B cell (primary cell): ENCODE measurements around the gene CDKN1B. TPM values are rescaled to one million over a fixed set of nuclear protein-coding genes. Genes with fewer than 3 reads are reported as not detected.

Experiments
- ATAC-seq: fragments of 200-7000 bp; cut with Tn5 transposase; one replicate; pipeline ENCODE4 v1.10.0; 2021; ENCODE audit warnings: low read depth, mild to moderate bottlenecking, moderate number of reproducible peaks, moderate library complexity
- CTCF ChIA-PET: fragments of 350-600 bp; sonication (Branson Sonifier 250); formaldehyde crosslinking; loops from one replicate; lab custom pipeline; 2021; ENCODE audit warnings: antibody characterized with exemption, inconsistent platforms; lab: Charles Lee
- POLR2A ChIA-PET: fragments of 350-600 bp; sonication (Branson Sonifier 250); formaldehyde crosslinking; loops from one replicate; lab custom pipeline; 2021; ENCODE audit warnings: antibody characterized with exemption; lab: Charles Lee
- DNase-seq: peaks from one replicate; pipeline ENCODE4 v3.0.0; 2013
- H2AFZ ChIP-seq: 2 replicates; pipeline ENCODE4 v1.6.1; 2012; ENCODE audit warnings: mild to moderate bottlenecking, low read depth, low read length; ENCODE audit not compliant: insufficient read depth, poor library complexity, severe bottlenecking
- H3K27ac ChIP-seq, 2 donors: 1 replicate in 1 of 2; 2 replicates in 1 of 2; pipeline ENCODE4 v1.5.1; 2012 to 2013; ENCODE audit warnings: low read length in 2 of 2, mild to moderate bottlenecking in 2 of 2, moderate library complexity in 1 of 2
- H3K27me3 ChIP-seq, 4 experiments: fragments of 200-600 bp in 1 of 4; sonication (generic) in 1 of 4; replicated peaks in 1 of 4; 1 replicate in 2 of 4; 2 replicates in 2 of 4; pipeline versions ENCODE4 v1.6.1 to v1.7.0; 2013 to 2016; ENCODE audit warnings: low read length in 3 of 4, mild to moderate bottlenecking in 2 of 4, mixed read lengths in 1 of 4, moderate library complexity in 1 of 4; ENCODE audit not compliant: insufficient read depth in 4 of 4, control insufficient read depth in 3 of 4; ENCODE audit errors: control extremely low read depth in 1 of 4
- H3K36me3 ChIP-seq, 2 experiments: replicated peaks in 1 of 2; 1 replicate in 1 of 2; 2 replicates in 1 of 2; pipeline versions ENCODE4 v1.6.1 to v1.7.1; 2013; ENCODE audit warnings: low read length in 1 of 2; ENCODE audit not compliant: insufficient read depth in 2 of 2, control insufficient read depth in 1 of 2; ENCODE audit errors: control extremely low read depth in 1 of 2, extremely low read depth in 1 of 2
- H3K4me1 ChIP-seq, 2 donors: fragments of 200-600 bp in 1 of 2; sonication (generic) in 1 of 2; 1 replicate in 1 of 2; 2 replicates in 1 of 2; pipeline versions ENCODE4 v1.5.1 to v1.6.1; 2013 to 2017; ENCODE audit warnings: low read length in 2 of 2; ENCODE audit not compliant: control insufficient read depth in 2 of 2, insufficient read depth in 2 of 2
- H3K4me2 ChIP-seq: replicated peaks from 2 replicates; pipeline ENCODE3; 2012; ENCODE audit warnings: mild to moderate bottlenecking, low read depth, low read length; ENCODE audit not compliant: poor library complexity, severe bottlenecking
- H3K4me3 ChIP-seq, 5 experiments: fragments of 200-600 bp in 1 of 5; sonication (generic) in 1 of 5; 1 replicate in 3 of 5; 2 replicates in 2 of 5; pipeline versions ENCODE4 v1.5.1 to v1.7.0; 2011 to 2016; ENCODE audit warnings: low read length in 4 of 5, mild to moderate bottlenecking in 4 of 5, low read depth in 2 of 5, control low read depth in 1 of 5, moderate library complexity in 1 of 5; ENCODE audit not compliant: insufficient read depth in 1 of 5; ENCODE audit errors: control extremely low read depth in 1 of 5, extremely low read depth in 1 of 5
- H3K79me2 ChIP-seq: fragments of 200-600 bp; sonication (generic); one replicate; pipeline ENCODE4 v1.6.0; 2016; ENCODE audit warnings: low read length; ENCODE audit not compliant: control insufficient read depth, insufficient read depth
- H3K9ac ChIP-seq: fragments of 200-600 bp; sonication (generic); 2 replicates; pipeline ENCODE4 v1.6.1; 2017; ENCODE audit warnings: mild to moderate bottlenecking, low read length, moderate library complexity
- H3K9me3 ChIP-seq, 3 donors: one replicate each; pipeline versions ENCODE4 v1.6.1 to v1.7.1; 2013; ENCODE audit warnings: low read length in 2 of 3; ENCODE audit not compliant: control insufficient read depth in 2 of 3, insufficient read depth in 1 of 3; ENCODE audit errors: control extremely low read depth in 1 of 3
- H4K20me1 ChIP-seq: 2 replicates; pipeline ENCODE4 v1.6.0; 2012; ENCODE audit warnings: mild to moderate bottlenecking, low read length; ENCODE audit not compliant: insufficient read depth, control insufficient read depth, poor library complexity, severe bottlenecking
- H3K27ac Mint-ChIP-seq: one replicate; pipeline ENCODE4 v1.8.0; 2021; ENCODE audit warnings: mixed read lengths
- H3K27me3 Mint-ChIP-seq: one replicate; pipeline ENCODE4 v1.8.0; 2021; ENCODE audit warnings: mixed read lengths
- H3K4me1 Mint-ChIP-seq: one replicate; pipeline ENCODE4 v1.8.0; 2021; ENCODE audit warnings: mixed read lengths
- H3K4me3 Mint-ChIP-seq: one replicate; pipeline ENCODE4 v1.8.0; 2021; ENCODE audit warnings: mixed read lengths
- H3K9me3 Mint-ChIP-seq: one replicate; pipeline ENCODE4 v1.8.0; 2022; ENCODE audit warnings: mixed read lengths; ENCODE audit not compliant: insufficient read depth
- CTCF ChIP-seq: fragments of 200-600 bp; IDR thresholded peaks from one replicate; pipeline ENCODE4 v1.8.0; 2022; ENCODE audit warnings: antibody characterized with exemption, mild to moderate bottlenecking
- EZH2 ChIP-seq: IDR thresholded peaks from 2 replicates; pipeline ENCODE4 v1.6.1; 2012; ENCODE audit warnings: borderline replicate concordance, low read depth, mild to moderate bottlenecking, moderate library complexity, low read length; ENCODE audit not compliant: insufficient read depth, poor library complexity, severe bottlenecking
- WGBS: methylation state at CpG from one replicate; pipeline ENCODE4 v1.1.5; 2013; ENCODE audit warnings: missing lambda C conversion rate; ENCODE audit not compliant: insufficient coverage; 5-methylcytosine and 5-hydroxymethylcytosine counted together
- intact Hi-C: fragments of 100-400 bp; cut with micrococcal nuclease; formaldehyde crosslinking; loops from one replicate; pipeline ENCODE4 v1.10.0; 2022
- polyA plus RNA-seq: library from polyadenylated mRNA; depleted of rRNA; stranded (reverse); fragments of >200 nt; gene quantifications from 2 replicates; pipeline ENCODE4 v1.2.3, GENCODE V29; 2012
- total RNA-seq, 2 donors: library from RNA; stranded (reverse); fragments of 120-200 nt in 1 of 2; gene quantifications; 1 replicate in 1 of 2; 2 replicates in 1 of 2; pipeline versions ENCODE4 v1.2.3 to v1.2.4, GENCODE V29; 2013 to 2022

The CDKN1B gene
- total and polyA plus RNA-seq, 2 donors (not counting 1 experiment from before 2014, with no cell fraction given) = 77.4 to 149 TPM

- no peaks in the 10 kb centered on the region for H3K9me3 Mint-ChIP-seq
- Histone ChIP-seq H3K4me3 (no peak overlapping the region), H3K9me3 (no peaks in the 10 kb centered on the region), H3K4me2 (no peak overlapping the region), H3K27ac (no peak overlapping the region), H3K79me2 (peaks cover 3% of the 10 kb centered on the region), H3K36me3 (no peaks in the 10 kb centered on the region), H3K9ac (no peak overlapping the region), H2AFZ (no peak overlapping the region), H3K27me3 (no peaks in the 10 kb centered on the region), H3K4me1 (no peaks in the 10 kb centered on the region), H4K20me1 (no peaks in the 10 kb centered on the region)
- no peaks in the 10 kb centered on the region for H3K27me3 Mint-ChIP-seq
- no peak overlapping the region for H3K27ac Mint-ChIP-seq
- no peak for ATAC-seq
- TF ChIP-seq EZH2 (no peak), CTCF (no peak)
- 100% methylated on average over 2 of the region's 7 CpGs for WGBS
- H3K4me1 Mint-ChIP-seq = peaks cover 2% of the 10 kb centered on the region
- no peak overlapping the region for H3K4me3 Mint-ChIP-seq
- CTCF ChIA-PET = interaction anchor here (0.8 to 1.0 kb wide), 2 partner anchors 26 to 30 kb away, joined by 3 read pairs; partner anchors contain the start of gene APOLD1
- intact Hi-C loops = no loop called here
- POLR2A ChIA-PET = no interaction called here
- DNase-seq = no peak
These were observed 42.2 kb downstream of the CDKN1B start for GRCh38 chr12:12759234-12759915.

- DNase-seq (no peak), ATAC-seq (no peak)
- no peak overlapping the region for H3K4me2 ChIP-seq
- no peak overlapping the region for H3K27ac ChIP-seq
- no peak overlapping the region for H2AFZ ChIP-seq
- peaks cover 3% of the 10 kb centered on the region for H3K79me2 ChIP-seq
- H3K9me3 ChIP-seq = peaks cover 3 to 7% (median 4%) of the 10 kb centered on the region in 3 donors
- CTCF ChIA-PET = no interaction called here
- H3K4me1 ChIP-seq = no peaks in the 10 kb centered on the region
- H3K27ac Mint-ChIP-seq = no peak overlapping the region
- H3K4me1 Mint-ChIP-seq = no peaks in the 10 kb centered on the region
- TF ChIP-seq CTCF = no peak
- no peak for TF ChIP-seq EZH2
- H4K20me1 ChIP-seq = no peaks in the 10 kb centered on the region
- H3K27me3 Mint-ChIP-seq = no peaks in the 10 kb centered on the region
- H3K4me3 Mint-ChIP-seq = no peak overlapping the region
- no peak overlapping the region for H3K9ac ChIP-seq
- POLR2A ChIA-PET = no interaction called here
- peaks cover under 1% of the 10 kb centered on the region for H3K9me3 Mint-ChIP-seq
- intact Hi-C loops = no loop called here
- H3K27me3 ChIP-seq = no peaks in the 10 kb centered on the region
- H3K36me3 ChIP-seq = no peaks in the 10 kb centered on the region
- no peak overlapping the region for H3K4me3 ChIP-seq
These were observed 47.7 kb downstream of the CDKN1B start for GRCh38 chr12:12764824-12765223.
